Pulmonary artery endothelial cell (primary cell): ENCODE measurements around the gene BAD. TPM values are rescaled to one million over a fixed set of nuclear protein-coding genes. Genes with fewer than 3 reads are reported as not detected.
"Not testable (repeated sequence)": the region's sequence is repeated elsewhere in the genome, so short reads cannot be mapped to it uniquely, and the experiment has no call there.

Experiments
- DNase-seq: peaks from one replicate; pipeline ENCODE4 v3.0.0-alpha.2; 2011; ENCODE audit warnings: low read depth, low spot score
- total RNA-seq: library from RNA; depleted of rRNA; stranded (reverse); fragments of >200 nt; gene quantifications from 2 replicates; pipeline ENCODE4 v1.2.3, GENCODE V29; 2014

The BAD gene
- total RNA-seq, 1 donor from 2014 or later, result 84.5 TPM

GRCh38 chr11:64315667-64316526 is 31.4 kb upstream of the BAD start:
- DNase-seq, result not testable (repeated sequence)

- DNase-seq, result no peak
These were observed 30.5 kb upstream of the BAD start for GRCh38 chr11:64314805-64315561.

GRCh38 chr11:64314146-64314804 is 29.8 kb upstream of the BAD start:
- DNase-seq, result no peak

- no peak for DNase-seq
These were observed 29.2 kb upstream of the BAD start for GRCh38 chr11:64313491-64314145.

GRCh38 chr11:64312947-64313346 is 28.5 kb upstream of the BAD start:
- no peak for DNase-seq

GRCh38 chr11:64307795-64308194 is 23.3 kb upstream of the BAD start:
- DNase-seq, result not testable (repeated sequence)

GRCh38 chr11:64306876-64307622 is 22.6 kb upstream of the BAD start:
- DNase-seq, result no peak

- no peak for DNase-seq
These were observed 22.1 kb upstream of the BAD start for GRCh38 chr11:64306563-64306875.

GRCh38 chr11:64305691-64306562 is 21.5 kb upstream of the BAD start:
- no peak for DNase-seq

- DNase-seq, result peak; percentile 88
These were observed 20.7 kb upstream of the BAD start, which contains the start of gene ESRRA for GRCh38 chr11:64305075-64305690. Gene ESRRA (plus strand): TSS chr11:64305524. CDS start chr11:64307180, 1,656 bp downstream.

GRCh38 chr11:64304316-64305072 is 20.0 kb upstream of the BAD start:
- no peak for DNase-seq

GRCh38 chr11:64304032-64304315 is 19.5 kb upstream of the BAD start:
- DNase-seq, result no peak

GRCh38 chr11:64303109-64304031 is 18.9 kb upstream of the BAD start:
- no peak for DNase-seq

- no peak for DNase-seq
These were observed 15.6 kb upstream of the BAD start, which contains the start of gene CATSPERZ for GRCh38 chr11:64299847-64300648. Gene CATSPERZ (plus strand): TSS chr11:64300358. CDS start chr11:64300411, 53 bp downstream.

- no peak for DNase-seq
These were observed 14.7 kb upstream of the BAD start for GRCh38 chr11:64298966-64299846.
